Activated naive CD8-positive, alpha-beta T cell treated with anti-CD3 and anti-CD28 coated beads, Interleukin-2, amount 10 ng/mL, durations not matched to agents 7 days and 5 days (primary cell): ENCODE results near the gene KDM4C. TPM values are rescaled to one million over a fixed set of nuclear protein-coding genes. Genes with fewer than 3 reads are reported as not detected.
A peak's percentile ranks its signal among the peaks of the same experiment; 100 is the strongest.

Source experiments
- ATAC-seq: fragments of 150-1000 bp; cut with Tn5 transposase; one replicate; pipeline ENCODE4 v1.10.0; 2021; ENCODE audit warnings: low read depth, moderate library complexity
- POLR2A ChIA-PET: fragments of 350-600 bp; sonication (Branson Sonifier 250); formaldehyde crosslinking; loops from one replicate; lab custom pipeline; 2021; ENCODE audit warnings: antibody characterized with exemption; lab: Charles Lee
- DNase-seq: peaks from one replicate; pipeline ENCODE4 v3.0.0; 2021
- H3K27ac Mint-ChIP-seq: one replicate; pipeline ENCODE4 v1.8.0; 2022; ENCODE audit warnings: mild to moderate bottlenecking, mixed read lengths
- H3K27me3 Mint-ChIP-seq: one replicate; pipeline ENCODE4 v1.8.0; 2022; ENCODE audit warnings: mild to moderate bottlenecking, moderate library complexity, mixed read lengths
- H3K36me3 Mint-ChIP-seq: one replicate; pipeline ENCODE4 v1.8.0; 2021; ENCODE audit warnings: mild to moderate bottlenecking, mixed read lengths
- H3K4me1 Mint-ChIP-seq: one replicate; pipeline ENCODE4 v1.8.0; 2021; ENCODE audit warnings: mixed read lengths
- H3K4me3 Mint-ChIP-seq: one replicate; pipeline ENCODE4 v1.8.0; 2022; ENCODE audit warnings: mild to moderate bottlenecking, moderate library complexity, mixed read lengths
- H3K9me3 Mint-ChIP-seq: one replicate; pipeline ENCODE4 v1.8.0; 2021; ENCODE audit warnings: mixed read lengths
- total RNA-seq, 2 experiments: library from RNA; stranded (reverse); gene quantifications; one replicate each; pipeline ENCODE4 v1.2.3, GENCODE V29; 2021

The KDM4C gene
- total RNA-seq, 2 experiments from 2014 or later = 75.2 to 77.1 TPM

- Mint-ChIP-seq H3K4me3 (no peak overlapping the region), H3K27ac (no peak overlapping the region), H3K27me3 (no peaks in the 10 kb centered on the region), H3K9me3 (peaks cover 8% of the 10 kb centered on the region), H3K4me1 (peaks cover 17% of the 10 kb centered on the region), H3K36me3 (peaks cover 51% of the 10 kb centered on the region)
- POLR2A ChIA-PET = no interaction called here
- no peak for DNase-seq
- ATAC-seq = no peak
These were observed 396.9 kb downstream of the KDM4C start for GRCh38 chr9:7154650-7155049.

- Mint-ChIP-seq H3K9me3 (peaks cover 4% of the 10 kb centered on the region), H3K4me1 (no peaks in the 10 kb centered on the region), H3K27ac (no peak overlapping the region), H3K4me3 (no peak overlapping the region), H3K27me3 (no peaks in the 10 kb centered on the region), H3K36me3 (peaks cover 35% of the 10 kb centered on the region)
- ATAC-seq (no peak), DNase-seq (no peak)
- POLR2A ChIA-PET = no interaction called here
These were observed 403.7 kb downstream of the KDM4C start for GRCh38 chr9:7161469-7161868.

GRCh38 chr9:7163932-7164331 lies 406.2 kb downstream of the KDM4C start:
- Mint-ChIP-seq H3K9me3 (no peaks in the 10 kb centered on the region), H3K36me3 (peaks cover 22% of the 10 kb centered on the region), H3K4me1 (no peaks in the 10 kb centered on the region), H3K27ac (no peak overlapping the region), H3K4me3 (no peak overlapping the region), H3K27me3 (no peaks in the 10 kb centered on the region)
- DNase-seq = no peak
- ATAC-seq = no peak
- POLR2A ChIA-PET = no interaction called here

GRCh38 chr9:7164440-7165330 lies 406.9 kb downstream of the KDM4C start:
- Mint-ChIP-seq H3K27ac (no peak overlapping the region), H3K4me3 (no peak overlapping the region), H3K9me3 (no peaks in the 10 kb centered on the region), H3K4me1 (no peaks in the 10 kb centered on the region), H3K27me3 (no peaks in the 10 kb centered on the region), H3K36me3 (peaks cover 22% of the 10 kb centered on the region)
- no peak for ATAC-seq
- DNase-seq = no peak
- POLR2A ChIA-PET = no interaction called here

- peaks cover 20% of the 10 kb centered on the region for H3K36me3 Mint-ChIP-seq
- H3K27ac Mint-ChIP-seq = no peak overlapping the region
- no peaks in the 10 kb centered on the region for H3K27me3 Mint-ChIP-seq
- ATAC-seq = no peak
- H3K4me3 Mint-ChIP-seq = no peak overlapping the region
- POLR2A ChIA-PET = no interaction called here
- DNase-seq = no peak
- H3K9me3 Mint-ChIP-seq = no peaks in the 10 kb centered on the region
- no peaks in the 10 kb centered on the region for H3K4me1 Mint-ChIP-seq
These were observed 407.7 kb downstream of the KDM4C start for GRCh38 chr9:7165331-7165975.

- Mint-ChIP-seq H3K4me1 (no peaks in the 10 kb centered on the region), H3K27ac (no peak overlapping the region), H3K9me3 (no peaks in the 10 kb centered on the region), H3K4me3 (no peak overlapping the region), H3K36me3 (peaks cover 19% of the 10 kb centered on the region), H3K27me3 (no peaks in the 10 kb centered on the region)
- DNase-seq (no peak), ATAC-seq (no peak)
- POLR2A ChIA-PET = no interaction called here
These were observed 408.3 kb downstream of the KDM4C start for GRCh38 chr9:7166074-7166473.

GRCh38 chr9:7169717-7170389 lies 412.1 kb downstream of the KDM4C start:
- no peaks in the 10 kb centered on the region for H3K27me3 Mint-ChIP-seq
- POLR2A ChIA-PET = no interaction called here
- ATAC-seq = no peak

GRCh38 chr9:7171396-7172153 lies 413.8 kb downstream of the KDM4C start:
- Mint-ChIP-seq H3K36me3 (peaks cover 27% of the 10 kb centered on the region), H3K4me1 (peaks cover 8% of the 10 kb centered on the region), H3K27me3 (no peaks in the 10 kb centered on the region), H3K9me3 (no peaks in the 10 kb centered on the region), H3K27ac (no peak overlapping the region), H3K4me3 (no peak overlapping the region)
- POLR2A ChIA-PET = no interaction called here
- ATAC-seq (no peak), DNase-seq (no peak)

More at GRCh38 chr9:7169717-7170389, 412.1 kb downstream of the KDM4C start:
- Mint-ChIP-seq H3K27ac (no peak overlapping the region), H3K9me3 (no peaks in the 10 kb centered on the region), H3K4me1 (peaks cover 8% of the 10 kb centered on the region), H3K4me3 (no peak overlapping the region), H3K36me3 (peaks cover 30% of the 10 kb centered on the region)
- no peak for DNase-seq

- DNase-seq = no peak
- POLR2A ChIA-PET = no interaction called here
- Mint-ChIP-seq H3K4me3 (no peak overlapping the region), H3K27me3 (no peaks in the 10 kb centered on the region), H3K27ac (peak overlapping the region; percentile 3), H3K9me3 (no peaks in the 10 kb centered on the region), H3K4me1 (peaks cover 8% of the 10 kb centered on the region), H3K36me3 (peaks cover 28% of the 10 kb centered on the region)
- no peak for ATAC-seq
These were observed 414.7 kb downstream of the KDM4C start for GRCh38 chr9:7172154-7173115.

GRCh38 chr9:7173139-7173538 lies 415.4 kb downstream of the KDM4C start:
- peaks cover 8% of the 10 kb centered on the region for H3K4me1 Mint-ChIP-seq
- peak overlapping the region; percentile 3 for H3K27ac Mint-ChIP-seq
- H3K9me3 Mint-ChIP-seq = peaks cover 3% of the 10 kb centered on the region
- H3K4me3 Mint-ChIP-seq = no peak overlapping the region
- no peaks in the 10 kb centered on the region for H3K27me3 Mint-ChIP-seq
- no peak for DNase-seq
- POLR2A ChIA-PET = no interaction called here
- no peak for ATAC-seq
- peaks cover 33% of the 10 kb centered on the region for H3K36me3 Mint-ChIP-seq

GRCh38 chr9:7174301-7174700 lies 416.5 kb downstream of the KDM4C start:
- no peak overlapping the region for H3K27ac Mint-ChIP-seq
- POLR2A ChIA-PET = no interaction called here

GRCh38 chr9:7174884-7175283 lies 417.1 kb downstream of the KDM4C start:
- H3K36me3 Mint-ChIP-seq = peaks cover 35% of the 10 kb centered on the region
- H3K4me3 Mint-ChIP-seq = no peak overlapping the region

More at GRCh38 chr9:7174301-7174700, 416.5 kb downstream of the KDM4C start:
- peaks cover 9% of the 10 kb centered on the region for H3K4me1 Mint-ChIP-seq
- ATAC-seq = no peak
- H3K9me3 Mint-ChIP-seq = peaks cover 3% of the 10 kb centered on the region
- H3K36me3 Mint-ChIP-seq = peaks cover 37% of the 10 kb centered on the region
- no peak overlapping the region for H3K4me3 Mint-ChIP-seq
- H3K27me3 Mint-ChIP-seq = no peaks in the 10 kb centered on the region
- no peak for DNase-seq

More at GRCh38 chr9:7174884-7175283, 417.1 kb downstream of the KDM4C start:
- Mint-ChIP-seq H3K27ac (no peak overlapping the region), H3K9me3 (peaks cover 3% of the 10 kb centered on the region), H3K4me1 (peaks cover 9% of the 10 kb centered on the region), H3K27me3 (no peaks in the 10 kb centered on the region)
- ATAC-seq (no peak), DNase-seq (no peak)
- POLR2A ChIA-PET = no interaction called here
